HG03378 (cell line): Measurements from ENCODE around the gene UGT1A10.
"Not testable (repeated sequence)": the region's sequence is repeated elsewhere in the genome, so short reads cannot be mapped to it uniquely, and the experiment has no call there.

ENCODE experiments used
- ATAC-seq: cut with Tn5 transposase; IDR thresholded peaks from one replicate; pipeline ENCODE4 v1.9.1; 2021; ENCODE audit warnings: mild to moderate bottlenecking, moderate library complexity; ENCODE audit not compliant: unreplicated experiment

UGT1A10 gene

DNA sequence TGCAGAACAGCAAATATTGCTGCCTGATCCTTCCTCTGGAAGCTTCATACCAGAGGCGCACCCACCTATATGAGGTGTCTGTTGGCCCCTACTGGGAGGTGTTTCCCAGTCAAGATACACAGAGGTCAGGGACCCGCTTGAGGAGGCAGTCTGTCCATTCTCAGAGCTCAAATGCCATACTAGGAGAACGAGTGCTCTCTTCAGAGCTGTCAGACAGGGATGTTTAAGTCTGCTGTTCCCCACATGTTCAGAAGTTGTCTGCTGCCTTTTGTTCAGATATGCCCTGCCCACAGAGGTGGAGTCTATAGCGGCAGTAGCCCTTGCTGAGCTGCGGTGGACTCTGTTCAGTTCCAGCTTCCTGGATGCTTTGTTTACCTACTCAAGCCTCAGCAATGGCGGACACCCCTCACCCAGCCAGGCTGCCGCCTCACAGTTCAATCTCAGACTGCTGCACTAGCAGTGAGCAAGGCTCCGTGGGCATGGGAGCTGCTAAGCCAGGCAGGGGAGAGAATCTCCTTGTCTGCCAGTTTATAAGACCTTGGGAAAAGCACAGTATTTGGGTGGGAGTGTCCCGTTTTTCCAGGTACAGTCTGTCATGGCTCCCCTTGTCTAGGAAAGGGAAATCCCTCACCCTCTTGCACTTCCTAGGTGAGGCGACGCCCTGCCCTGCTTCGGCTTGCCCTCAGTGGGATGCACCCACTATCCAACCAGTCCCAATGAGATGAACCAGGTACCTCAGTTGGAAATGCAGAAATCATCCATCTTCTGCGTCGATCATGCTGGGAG is 100.8 kb downstream of the UGT1A10 start:
- ATAC-seq, result not testable (repeated sequence)

DNA sequence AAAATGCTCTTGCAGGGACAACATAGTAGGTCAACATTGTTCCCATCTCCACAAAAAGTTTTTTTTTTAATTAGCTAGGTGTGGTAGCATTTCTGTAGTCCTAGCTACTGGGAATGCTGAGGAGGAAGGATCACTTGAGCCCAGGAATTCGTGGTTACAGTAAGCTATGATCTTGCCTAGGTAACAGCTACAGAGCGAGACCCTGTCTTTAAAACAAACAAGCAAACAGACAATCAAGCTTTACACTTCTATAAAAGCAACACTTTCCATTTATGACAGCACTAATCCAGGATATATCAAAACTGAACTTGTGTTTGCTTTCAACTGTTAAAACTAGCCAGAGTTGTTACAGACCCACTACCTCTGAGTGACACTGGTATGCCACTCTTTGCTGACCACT is 104.6 kb downstream of the UGT1A10 start:
- ATAC-seq, result no peak

DNA sequence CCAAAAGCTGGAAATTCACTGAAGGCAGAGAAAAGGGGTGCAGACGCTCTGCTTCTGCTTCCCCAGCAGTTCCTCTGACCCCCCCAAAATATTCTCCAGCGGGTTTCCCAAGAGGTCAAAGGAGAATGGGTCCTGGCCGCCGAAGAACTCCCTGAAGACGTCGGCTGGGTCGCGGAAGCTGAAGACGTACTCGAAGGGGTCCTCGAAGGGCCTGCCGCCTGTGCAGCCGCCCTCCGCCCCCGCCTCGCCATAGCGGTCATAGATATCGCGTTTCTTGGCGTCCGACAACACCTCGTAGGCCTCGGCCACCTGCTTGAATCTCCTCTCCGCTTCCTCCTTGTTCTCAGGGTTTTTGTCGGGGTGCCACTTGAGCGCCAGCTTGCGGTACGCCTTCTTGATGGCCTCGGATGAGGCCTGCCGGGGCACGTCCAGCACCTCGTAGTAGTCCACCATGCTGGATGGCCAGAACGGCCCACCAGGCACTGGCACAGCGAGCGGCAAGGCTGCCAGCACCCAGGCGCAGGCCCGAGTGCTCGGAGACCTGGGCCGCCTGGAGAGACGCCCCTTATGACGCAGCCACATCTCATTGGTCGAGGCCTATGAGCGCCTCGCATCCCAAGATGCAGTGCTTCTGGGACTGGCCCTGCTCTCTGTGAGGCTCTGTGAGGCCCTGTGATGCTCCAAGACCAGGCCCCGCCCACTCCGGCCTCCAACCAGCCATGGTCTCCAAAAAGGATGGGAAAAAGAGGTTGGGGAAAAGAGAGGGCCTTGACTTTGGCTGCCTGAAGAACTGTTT is 107.4 kb downstream of the UGT1A10 start:
- no peak for ATAC-seq

DNA sequence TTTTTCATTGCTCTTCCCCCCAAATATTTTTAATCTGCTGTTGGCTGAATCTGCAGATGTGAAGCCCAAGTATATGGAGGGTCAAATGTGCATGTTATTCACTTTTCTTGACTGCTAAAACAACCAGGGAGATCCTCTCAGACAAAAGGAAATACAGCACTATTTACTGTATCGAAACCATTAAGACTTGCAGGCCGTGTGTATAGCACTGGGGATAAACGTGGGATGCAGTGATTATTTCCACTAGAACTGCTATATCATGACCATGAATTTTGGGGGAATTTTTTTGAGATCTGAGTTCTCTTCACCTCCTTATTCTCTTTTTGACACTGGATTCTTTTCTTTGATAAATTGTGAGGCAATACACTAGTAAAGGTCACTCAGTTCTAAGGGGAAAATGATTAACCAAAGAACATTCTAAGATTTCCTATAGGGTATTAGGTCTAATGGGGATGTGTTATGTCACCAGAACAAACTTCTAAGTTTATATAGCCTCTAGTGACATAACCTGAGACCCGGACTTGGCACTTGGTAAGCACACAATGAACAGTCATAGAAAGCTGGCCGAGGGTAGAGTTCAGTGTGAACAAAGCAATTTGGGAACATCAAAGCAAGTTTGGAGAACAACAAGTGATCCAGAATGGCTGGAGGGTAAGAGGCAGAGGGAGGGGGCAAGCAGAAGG is 109.0 kb downstream of the UGT1A10 start:
- no peak for ATAC-seq

DNA sequence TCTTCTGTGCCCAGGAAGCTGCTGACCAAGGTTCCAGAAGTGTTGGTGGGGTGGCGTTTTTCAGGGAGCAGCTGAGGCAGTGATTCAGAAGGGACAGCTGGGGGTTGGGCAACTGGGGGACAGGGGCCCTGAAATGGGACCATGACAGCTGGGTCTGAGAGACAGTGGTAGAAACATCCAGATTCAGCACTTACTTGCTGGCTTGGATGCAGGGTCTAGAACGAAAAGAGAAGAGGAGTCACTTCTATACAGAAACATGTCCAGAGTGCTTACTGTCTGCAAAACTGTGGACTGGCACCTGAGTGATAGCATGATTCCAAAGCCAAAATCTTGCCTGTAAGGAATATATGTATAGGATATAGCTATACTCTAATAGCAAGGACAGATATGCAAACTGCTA is 109.6 kb downstream of the UGT1A10 start:
- ATAC-seq, result not testable (repeated sequence)

DNA sequence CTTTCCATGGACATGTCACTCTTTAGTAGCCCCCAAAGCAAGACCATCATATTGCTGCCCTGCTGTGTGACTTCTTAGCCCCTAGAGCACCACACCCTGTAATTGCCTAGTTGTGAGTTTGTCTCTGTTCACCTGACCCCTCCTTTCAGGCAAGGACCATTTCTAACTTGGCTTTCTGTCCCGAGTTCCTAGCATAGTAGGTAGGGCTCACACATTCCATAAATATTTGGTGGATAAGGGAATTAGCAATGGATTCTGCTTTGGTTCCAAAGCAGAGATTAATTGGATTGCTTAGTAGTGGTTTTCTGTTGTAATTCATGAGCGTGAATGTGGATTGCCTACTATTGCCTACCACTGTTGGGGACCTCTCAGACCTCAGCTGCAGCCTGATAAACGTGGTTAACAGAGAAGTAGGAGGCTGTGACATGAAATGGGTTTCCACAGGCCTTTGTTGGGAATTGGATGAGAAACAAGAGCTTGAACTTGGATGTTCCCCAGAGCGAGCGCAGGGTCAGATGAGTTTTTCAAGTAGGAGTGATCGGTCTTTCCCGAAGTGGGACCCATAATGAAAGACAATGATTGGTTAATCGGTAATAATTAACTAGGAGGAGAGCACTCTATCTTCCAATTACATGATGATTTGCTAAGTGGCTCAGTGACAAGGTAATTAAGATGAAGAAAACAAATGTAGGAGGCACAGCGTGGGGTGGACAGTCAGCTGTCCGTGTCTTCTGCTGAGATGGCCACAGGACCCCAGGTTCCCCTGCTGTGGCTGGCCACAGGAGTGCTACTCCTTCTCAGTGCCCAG is 110.4 kb downstream of the UGT1A10 start:
- ATAC-seq, result no peak

DNA sequence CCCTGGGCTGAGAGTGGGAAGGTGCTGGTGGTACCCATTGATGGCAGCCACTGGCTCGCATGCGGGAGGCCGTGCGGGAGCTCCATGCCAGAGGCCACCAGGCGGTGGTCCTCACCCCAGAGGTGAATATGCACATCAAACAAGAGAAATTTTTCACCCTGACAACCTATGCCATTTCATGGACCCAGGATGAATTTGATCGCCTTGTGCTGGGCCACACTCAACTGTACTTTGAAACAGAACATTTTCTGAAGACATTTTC is 111.0 kb downstream of the UGT1A10 start:
- ATAC-seq, result no peak

DNA sequence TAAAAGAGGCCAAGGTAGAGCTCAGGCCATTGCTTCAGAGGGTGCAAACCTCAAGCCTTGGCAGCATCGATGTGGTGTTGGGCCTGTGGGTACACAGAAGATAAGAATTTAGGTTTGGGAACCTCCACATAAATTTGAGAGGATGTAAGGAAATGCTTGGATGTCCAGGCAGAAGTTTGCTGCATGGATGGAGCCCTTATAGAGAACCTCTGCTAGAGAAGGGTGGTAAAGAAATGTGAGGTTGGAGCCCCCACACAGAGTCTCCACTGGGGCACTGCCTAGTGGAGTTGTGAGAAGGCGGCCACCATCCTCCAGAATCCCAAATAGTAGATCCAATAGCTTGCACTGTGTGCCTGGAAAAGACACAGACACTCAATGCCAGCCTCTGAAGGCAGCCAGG is 114.4 kb downstream of the UGT1A10 start:
- not testable (repeated sequence) for ATAC-seq

DNA sequence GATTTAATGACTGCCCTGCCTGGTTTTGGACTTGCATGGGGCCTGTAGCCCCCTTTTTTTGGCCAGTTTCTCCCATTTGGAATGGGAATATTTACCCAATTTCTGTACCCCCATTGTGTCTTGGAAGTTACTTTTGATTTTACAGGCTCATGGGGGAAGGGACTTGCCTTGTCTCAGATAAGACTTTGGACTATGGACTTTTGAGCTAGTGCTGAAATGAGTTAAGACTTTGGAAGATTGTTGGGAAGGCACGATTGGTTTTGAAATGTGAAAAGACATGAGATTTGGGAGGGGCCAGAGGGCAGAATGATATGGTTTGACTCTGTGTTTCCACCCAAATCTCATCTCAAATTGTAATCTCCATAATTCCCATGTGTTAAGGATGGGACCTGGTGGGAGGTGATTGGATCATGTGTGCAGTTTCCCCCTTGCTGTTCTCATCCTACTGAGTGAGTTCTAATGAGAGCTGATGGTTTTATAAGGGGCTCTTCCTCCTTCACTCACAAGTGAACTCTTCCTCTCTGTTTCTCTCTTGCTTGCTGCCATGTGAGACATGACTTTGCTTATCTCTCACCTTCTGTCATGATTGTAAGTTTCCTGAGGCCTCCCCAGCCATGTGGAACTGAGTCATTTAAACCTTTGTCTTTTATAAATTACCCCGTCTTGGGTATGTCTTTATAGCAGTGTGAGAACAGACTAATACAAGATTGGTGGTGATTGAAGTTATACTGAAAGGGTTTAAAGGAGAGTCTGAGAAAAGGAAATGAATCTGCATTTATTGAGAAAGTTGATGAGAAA is 115.2 kb downstream of the UGT1A10 start:
- ATAC-seq, result not testable (repeated sequence)

DNA sequence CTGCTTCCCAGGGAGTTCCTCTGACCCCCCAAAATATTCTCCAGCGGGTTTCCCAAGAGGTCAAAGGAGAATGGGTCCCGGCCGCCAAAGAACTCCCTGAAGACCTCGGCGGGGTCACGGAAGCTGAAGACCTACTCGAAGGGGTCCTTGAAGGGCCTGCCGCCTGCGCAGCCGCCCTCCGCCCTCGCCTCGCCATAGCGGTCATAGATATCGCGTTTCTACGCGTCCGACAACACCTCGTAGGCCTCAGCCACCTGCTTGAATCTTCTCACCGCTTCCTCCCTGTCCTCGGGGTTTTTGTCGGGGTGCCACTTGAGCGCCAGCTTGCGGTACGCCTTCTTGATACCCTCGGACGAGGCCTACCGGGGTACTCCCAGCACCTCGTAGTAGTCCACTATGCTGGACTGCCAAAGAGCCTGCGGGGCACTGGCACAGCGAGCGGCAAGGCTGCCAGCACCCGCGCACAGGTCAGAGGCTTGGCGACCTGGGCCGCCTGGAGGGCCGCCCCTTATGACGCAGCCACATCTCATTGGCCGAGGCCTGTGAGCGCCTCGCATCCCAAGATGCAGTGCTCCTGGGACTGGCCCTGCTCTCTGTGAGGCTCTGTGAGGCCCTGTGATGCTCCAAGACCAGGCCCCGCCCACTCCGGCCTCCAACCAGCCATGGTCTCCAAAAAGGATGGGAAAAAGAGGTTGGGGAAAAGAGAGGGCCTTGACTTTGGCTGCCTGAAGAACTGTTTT is 118.8 kb downstream of the UGT1A10 start:
- ATAC-seq, result no peak

DNA sequence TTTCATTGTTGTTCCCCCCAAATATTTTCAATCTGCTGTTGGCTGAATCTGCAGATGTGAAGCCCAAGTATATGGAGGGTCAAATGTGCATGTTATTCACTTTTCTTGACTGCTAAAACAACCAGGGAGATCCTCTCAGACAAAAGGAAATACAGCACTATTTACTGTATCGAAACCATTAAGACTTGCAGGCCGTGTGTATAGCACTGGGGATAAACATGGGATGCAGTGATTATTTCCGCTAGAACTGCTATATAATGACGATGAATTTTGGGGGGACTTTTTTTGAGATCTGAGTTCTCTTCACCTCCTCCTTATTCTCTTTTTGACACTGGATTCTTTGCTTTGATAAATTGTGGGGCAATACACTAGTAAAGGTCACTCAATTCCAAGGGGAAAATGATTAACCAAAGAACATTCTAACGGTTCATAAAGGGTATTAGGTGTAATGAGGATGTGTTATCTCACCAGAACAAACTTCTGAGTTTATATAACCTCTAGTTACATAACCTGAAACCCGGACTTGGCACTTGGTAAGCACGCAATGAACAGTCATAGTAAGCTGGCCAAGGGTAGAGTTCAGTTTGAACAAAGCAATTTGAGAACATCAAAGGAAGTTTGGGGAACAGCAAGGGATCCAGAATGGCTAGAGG is 120.3 kb downstream of the UGT1A10 start:
- no peak for ATAC-seq

DNA sequence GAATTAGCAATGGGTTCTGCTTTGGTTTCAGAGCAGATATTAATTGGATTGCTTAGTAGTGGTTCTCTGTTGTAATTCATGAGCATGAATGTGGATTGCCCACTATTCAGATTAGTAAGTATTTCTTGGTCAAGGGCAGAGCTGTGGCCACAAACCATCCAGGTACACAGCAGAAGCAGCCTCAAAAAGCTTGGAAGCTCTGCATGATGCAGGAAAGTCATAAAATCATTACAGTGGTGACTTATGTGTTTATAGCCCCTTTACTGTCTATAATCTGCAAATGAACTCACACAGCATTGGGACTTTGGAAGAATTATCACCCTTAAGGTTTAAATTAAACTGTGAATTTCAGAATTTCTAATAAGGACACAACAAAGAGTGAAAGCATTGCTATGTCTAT is 121.9 kb downstream of the UGT1A10 start:
- no peak for ATAC-seq

DNA sequence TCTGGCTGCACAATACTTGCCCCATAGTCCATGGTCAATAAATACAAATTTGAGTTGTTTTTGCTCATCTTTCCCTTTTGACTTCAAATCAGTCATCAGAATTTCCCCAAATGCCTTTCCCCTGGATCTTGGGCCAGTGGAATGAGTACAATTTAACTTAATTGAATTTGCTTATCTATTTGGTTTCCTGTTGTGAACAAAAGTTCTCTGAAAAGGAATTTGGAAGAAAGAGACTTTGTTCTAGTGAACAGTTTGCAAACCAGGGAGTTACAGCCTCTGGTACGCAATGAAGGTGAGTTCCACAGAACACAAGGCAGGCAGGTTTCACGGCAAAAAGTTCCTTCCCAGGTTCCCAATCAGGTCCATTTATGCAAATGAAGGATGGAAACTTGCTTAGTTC is 122.6 kb downstream of the UGT1A10 start:
- no peak for ATAC-seq

DNA sequence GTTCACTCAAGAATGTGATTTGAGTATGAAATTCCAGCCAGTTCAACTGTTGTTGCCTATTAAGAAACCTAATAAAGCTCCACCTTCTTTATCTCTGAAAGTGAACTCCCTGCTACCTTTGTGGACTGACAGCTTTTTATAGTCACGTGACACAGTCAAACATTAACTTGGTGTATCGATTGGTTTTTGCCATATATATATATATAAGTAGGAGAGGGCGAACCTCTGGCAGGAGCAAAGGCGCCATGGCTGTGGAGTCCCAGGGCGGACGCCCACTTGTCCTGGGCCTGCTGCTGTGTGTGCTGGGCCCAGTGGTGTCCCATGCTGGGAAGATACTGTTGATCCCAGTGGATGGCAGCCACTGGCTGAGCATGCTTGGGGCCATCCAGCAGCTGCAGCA is 123.8 kb downstream of the UGT1A10 start, which contains the start of gene UGT1A1:
Gene UGT1A1, plus strand, starts transcription at position 228 of the 400 bp plus-strand sequence. Its CDS starts 18 bp downstream, at position 246.
- no peak for ATAC-seq

DNA sequence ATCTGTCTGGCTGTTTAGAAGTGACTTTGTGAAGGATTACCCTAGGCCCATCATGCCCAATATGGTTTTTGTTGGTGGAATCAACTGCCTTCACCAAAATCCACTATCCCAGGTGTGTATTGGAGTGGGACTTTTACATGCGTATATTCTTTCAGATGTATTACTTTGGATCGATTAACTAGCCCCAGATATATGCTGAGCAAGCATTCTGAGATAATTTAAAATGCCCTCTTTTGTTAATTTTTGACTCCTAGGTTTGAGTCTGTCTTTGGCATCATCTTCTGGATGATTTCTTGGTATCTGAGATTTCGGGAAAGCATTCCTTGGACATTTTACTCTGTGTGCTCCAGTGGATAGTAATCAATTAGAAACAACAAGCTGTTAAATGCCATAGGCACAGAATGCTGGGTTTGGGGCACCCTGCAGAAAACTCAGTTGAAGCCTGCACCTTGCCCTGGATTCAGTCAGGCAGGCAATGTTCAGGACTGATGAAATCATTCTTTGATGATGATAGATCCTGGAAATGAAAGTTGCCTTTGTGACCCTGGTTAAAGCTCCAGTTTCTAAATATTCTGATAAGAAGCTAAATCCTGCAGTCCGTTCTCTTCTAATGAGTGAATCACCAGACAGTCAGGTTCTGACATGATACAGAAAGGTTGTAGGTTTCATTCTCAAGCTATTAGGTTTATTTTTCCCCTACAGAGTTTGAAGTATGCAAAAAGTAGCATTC is 125.0 kb downstream of the UGT1A10 start:
- no peak for ATAC-seq

DNA sequence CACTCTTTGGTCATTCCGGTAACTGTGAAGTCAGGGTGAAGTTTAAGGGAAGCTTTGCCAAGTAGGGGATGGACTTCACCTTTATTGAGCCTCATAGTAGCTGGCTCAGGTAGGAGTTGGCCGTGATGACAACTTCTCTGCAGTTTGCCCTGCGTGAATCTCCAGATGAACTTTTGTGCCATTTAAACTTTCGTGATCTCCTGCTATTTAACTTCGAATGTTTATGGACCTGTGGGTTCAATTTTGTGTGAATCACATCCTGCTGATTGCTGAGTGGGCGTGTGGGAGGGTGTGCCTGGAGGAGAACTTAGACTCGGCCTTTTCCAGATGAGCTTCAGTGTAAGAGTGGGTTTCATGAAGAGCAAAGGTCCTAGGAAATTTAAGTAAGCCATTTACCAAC is 128.0 kb downstream of the UGT1A10 start:
- no peak for ATAC-seq

DNA sequence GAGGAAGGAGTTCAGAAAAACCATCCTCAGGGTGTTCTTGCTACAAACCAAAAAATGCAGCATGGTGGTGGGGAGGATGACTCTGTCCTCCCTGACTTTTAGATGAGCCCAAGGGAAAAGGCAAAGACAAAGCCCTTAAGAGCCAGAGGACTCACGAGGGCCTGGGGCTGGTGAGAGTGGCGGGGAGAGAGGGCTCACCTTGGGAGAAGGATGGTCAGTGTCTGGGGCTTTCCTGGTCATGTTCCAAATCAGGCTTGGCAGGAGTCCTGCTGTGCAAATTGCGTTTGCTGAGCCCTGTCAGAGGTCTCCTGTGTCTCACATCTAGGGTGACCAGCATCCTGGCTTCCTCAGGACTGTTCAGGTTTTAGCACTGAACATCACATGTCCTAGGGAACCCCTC is 128.5 kb downstream of the UGT1A10 start:
- no peak for ATAC-seq

DNA sequence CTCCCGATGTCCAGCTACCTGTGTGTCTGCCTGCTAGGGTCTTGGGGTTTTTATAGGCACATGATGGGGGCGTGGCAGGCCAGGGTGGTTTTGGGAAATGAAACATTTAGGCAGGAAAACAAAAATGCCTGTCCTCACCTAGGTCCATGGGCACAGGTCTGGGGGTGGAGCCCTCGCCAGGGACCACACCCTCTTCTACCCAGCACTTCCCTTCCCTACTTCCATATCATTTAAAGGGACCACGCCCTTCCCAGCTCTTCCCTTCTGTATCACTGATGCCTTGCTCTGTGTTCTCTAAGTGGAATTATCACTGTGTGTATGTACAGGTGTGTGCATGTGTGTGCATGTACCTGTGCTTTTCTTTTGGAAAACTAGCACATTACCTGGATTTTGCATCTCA is 130.2 kb downstream of the UGT1A10 start:
- ATAC-seq, result no peak
